Measurements from ENCODE around the gene PAIP2. TPM values are rescaled to one million over a fixed set of nuclear protein-coding genes. Genes with fewer than 3 reads are reported as not detected.
A peak's percentile ranks its signal among the peaks of the same experiment; 100 is the strongest.

The PAIP2 gene
- total and polyA plus RNA-seq, 4 donors = 55.6 to 83.1 (median 70.6) TPM

DNA sequence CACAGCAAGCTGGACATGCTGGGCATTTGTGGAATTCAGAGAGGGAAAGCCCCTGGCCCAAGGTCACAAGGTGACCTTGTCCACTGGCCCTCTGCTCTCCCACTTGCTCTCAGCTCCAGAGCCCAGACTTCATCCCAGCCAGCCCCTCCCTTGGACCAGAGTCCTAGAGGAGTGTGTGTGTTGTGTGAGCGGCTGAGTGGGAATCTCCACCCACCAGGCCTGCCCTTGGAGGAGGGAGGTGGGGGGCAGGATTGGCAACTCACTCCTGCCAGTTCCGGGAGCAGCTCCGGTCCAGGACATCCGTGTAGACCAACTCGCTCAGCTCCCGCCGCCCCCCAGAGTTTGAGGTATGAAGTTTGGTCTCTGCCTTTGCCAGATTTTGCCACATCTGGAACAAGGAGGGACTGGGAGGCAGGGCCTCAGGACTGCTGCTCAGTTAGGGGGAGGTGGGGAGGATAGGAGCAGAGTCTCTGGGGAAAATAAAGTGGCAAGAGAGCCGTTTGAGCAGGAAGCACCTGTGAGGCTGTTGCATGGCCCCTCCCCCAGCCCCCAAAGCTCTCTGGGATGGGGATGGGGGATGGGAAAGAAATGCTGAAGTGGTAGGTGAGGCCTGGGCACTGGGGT lies 46.7 kb downstream of the PAIP2 start:
- H3K9ac ChIP-seq (ENCODE audit: insufficient read depth in 1 of 2, low read length in 2 of 2) = no peak overlapping the region
- peaks cover 0 to 2% (median 0%) of the 10 kb centered on the region in 4 donors for H3K9me3 ChIP-seq (ENCODE audit: control insufficient read depth in 4 of 4, insufficient read depth in 3 of 4, low read length in 3 of 4)
- peaks cover 0 to 16% (median 5%) of the 10 kb centered on the region in 3 donors for H3K27me3 ChIP-seq (ENCODE audit: control insufficient read depth in 3 of 3, insufficient read depth in 3 of 3, low read length in 2 of 3)
- H3K36me3 ChIP-seq (ENCODE audit: control insufficient read depth in 4 of 4, insufficient read depth in 4 of 4, low read length in 4 of 4) = no peaks in the 10 kb centered on the region
- no peak overlapping the region for H3K4me3 ChIP-seq
- ATAC-seq (ENCODE audit: insufficient read depth, low FRiP score) (no peak), DNase-seq (peak; percentile 22 to 47 (median 40))
- H3K27ac ChIP-seq (ENCODE audit: low read depth in 1 of 2, low read length in 1 of 2) = no peak overlapping the region
- WGBS, 2 donors = 4 to 15% methylated on average over 8 of the region's 8 CpGs
- TF ChIP-seq, protein P1, sequence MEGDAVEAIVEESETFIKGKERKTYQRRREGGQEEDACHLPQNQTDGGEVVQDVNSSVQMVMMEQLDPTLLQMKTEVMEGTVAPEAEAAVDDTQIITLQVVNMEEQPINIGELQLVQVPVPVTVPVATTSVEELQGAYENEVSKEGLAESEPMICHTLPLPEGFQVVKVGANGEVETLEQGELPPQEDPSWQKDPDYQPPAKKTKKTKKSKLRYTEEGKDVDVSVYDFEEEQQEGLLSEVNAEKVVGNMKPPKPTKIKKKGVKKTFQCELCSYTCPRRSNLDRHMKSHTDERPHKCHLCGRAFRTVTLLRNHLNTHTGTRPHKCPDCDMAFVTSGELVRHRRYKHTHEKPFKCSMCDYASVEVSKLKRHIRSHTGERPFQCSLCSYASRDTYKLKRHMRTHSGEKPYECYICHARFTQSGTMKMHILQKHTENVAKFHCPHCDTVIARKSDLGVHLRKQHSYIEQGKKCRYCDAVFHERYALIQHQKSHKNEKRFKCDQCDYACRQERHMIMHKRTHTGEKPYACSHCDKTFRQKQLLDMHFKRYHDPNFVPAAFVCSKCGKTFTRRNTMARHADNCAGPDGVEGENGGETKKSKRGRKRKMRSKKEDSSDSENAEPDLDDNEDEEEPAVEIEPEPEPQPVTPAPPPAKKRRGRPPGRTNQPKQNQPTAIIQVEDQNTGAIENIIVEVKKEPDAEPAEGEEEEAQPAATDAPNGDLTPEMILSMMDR (IDR thresholded peaks at IDR 0.05; ENCODE audit: control extremely low read depth, extremely low read depth) = no peak
- peaks cover 0 to 18% (median 7%) of the 10 kb centered on the region in 5 donors for H3K4me1 ChIP-seq (ENCODE audit: control insufficient read depth in 5 of 5, insufficient read depth in 5 of 5, low read length in 5 of 5)

DNA sequence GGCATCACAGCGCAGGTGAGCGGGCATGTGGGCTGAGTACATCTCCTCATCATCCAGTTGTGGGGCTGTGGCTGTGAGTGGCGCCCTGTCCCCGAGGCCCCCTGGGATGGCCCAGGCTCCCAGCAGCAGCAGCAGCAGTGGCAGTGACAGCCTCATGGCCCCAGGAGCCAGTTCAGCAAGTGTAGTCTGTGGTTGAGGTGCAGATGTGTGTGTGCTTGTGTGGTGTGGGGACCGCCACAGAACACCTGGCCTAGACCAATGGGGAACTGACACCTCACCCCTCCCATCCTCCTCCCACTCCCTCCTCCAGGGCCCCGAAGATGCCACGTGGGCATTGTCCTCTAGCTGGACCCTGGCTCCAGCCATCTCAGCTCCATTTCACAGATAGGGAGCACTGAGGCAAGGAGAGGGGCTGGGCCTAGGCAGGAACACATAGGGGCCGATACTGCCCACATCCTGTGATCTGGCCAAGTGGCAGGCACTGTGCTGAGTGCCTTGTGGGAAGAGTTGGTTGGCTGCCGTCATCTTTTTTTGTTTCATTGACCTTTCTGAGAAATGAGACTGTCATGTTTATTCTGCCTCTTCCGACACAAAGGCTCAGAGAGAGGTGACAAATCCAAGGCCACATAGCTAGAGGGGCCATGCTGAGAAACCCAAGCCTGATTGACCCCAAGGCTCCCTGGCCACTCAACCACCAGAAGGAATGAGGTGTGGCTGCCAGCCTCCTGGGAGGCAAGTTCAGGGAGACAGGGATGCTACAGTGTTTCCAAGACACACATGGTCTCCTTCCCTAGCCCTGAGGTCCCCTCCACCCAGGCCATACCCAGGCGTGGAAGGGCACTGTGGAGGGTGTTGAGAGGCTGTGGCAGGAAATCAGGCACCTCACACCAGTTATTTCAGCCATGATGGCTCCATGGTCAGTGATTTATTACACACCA lies 48.3 kb downstream of the PAIP2 start, which contains the start of gene MZB1:
Gene MZB1 (minus strand): TSS at position 213 of the 938 bp plus-strand sequence. CDS start 57 bp downstream, at position 156.
- Histone ChIP-seq H3K36me3 (ENCODE audit: control insufficient read depth in 4 of 4, insufficient read depth in 4 of 4, low read length in 4 of 4) (no peaks in the 10 kb centered on the region), H3K27ac (ENCODE audit: low read depth in 1 of 2, low read length in 1 of 2) (peak within 1 kb of the TSS in 1 of 2 donors; percentile 21), H3K9me3 (ENCODE audit: control insufficient read depth in 4 of 4, insufficient read depth in 3 of 4, low read length in 3 of 4) (peaks cover 0 to 2% (median 0%) of the 10 kb centered on the region in 4 donors), H3K4me1 (ENCODE audit: control insufficient read depth in 5 of 5, insufficient read depth in 5 of 5, low read length in 5 of 5) (peaks cover 0 to 29% (median 7%) of the 10 kb centered on the region in 5 donors), H3K9ac (ENCODE audit: insufficient read depth in 1 of 2, low read length in 2 of 2) (no peak within 1 kb of the TSS), H3K4me3 (no peak within 1 kb of the TSS), H3K27me3 (ENCODE audit: control insufficient read depth in 3 of 3, insufficient read depth in 3 of 3, low read length in 2 of 3) (peaks cover 0 to 21% (median 11%) of the 10 kb centered on the region in 3 donors)
- WGBS, 2 donors = 56 to 71% methylated on average over 11 of the region's 11 CpGs
- no peak for DNase-seq
- TF ChIP-seq, protein P1 (IDR thresholded peaks at IDR 0.05; ENCODE audit: control extremely low read depth, extremely low read depth) = no peak
- no peak for ATAC-seq (ENCODE audit: insufficient read depth, low FRiP score)

DNA sequence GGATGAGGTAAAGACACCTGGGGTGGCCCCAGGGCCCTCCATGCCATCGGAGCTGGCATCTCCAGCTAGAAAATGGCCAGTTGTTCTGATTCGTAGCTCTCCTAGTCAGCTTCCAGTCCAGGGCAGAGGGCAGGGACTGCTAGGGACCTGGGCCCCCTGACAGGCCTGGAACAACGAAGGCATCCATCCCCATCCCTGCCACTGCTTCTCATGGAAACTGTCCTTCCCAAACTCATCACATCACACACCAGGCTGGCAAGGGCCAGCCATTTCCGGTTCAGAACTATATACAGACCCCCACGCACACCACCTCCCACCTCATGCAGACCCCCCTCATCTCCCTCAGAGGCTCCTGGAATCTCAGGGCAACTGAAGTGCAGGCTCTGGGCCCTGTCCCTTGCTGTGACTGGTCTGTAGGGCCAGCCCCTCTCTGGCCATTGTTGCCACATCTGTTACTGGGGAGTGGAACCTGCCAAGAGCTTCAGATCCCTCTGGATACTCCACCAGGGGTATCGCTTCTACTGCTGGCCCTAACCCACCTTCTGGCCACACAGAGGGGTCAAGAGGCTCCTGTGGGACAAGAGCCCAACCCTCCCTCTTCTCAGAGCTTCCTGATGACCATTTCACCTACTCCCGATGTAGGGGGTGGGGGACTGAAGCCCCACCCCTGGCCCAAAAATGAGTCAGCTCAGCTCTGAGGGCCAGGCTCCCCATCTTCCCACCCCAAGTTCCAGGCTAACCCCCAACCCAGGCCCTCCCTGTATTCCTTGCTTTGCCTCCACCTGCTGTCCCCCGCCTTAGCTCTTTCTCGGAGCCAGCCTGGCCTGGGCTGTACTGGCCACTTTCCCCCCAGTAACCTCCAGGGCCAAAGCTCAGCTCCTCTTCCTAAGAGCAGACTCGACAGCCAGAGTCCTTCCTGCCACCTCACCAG lies 49.2 kb downstream of the PAIP2 start:
- no peak for DNase-seq
- H3K4me3 ChIP-seq = no peak overlapping the region
- peaks cover 0 to 27% (median 17%) of the 10 kb centered on the region in 3 donors for H3K27me3 ChIP-seq (ENCODE audit: control insufficient read depth in 3 of 3, insufficient read depth in 3 of 3, low read length in 2 of 3)
- 79 to 80% methylated on average over 10 of the region's 10 CpGs for WGBS, 2 donors
- H3K4me1 ChIP-seq (ENCODE audit: control insufficient read depth in 5 of 5, insufficient read depth in 5 of 5, low read length in 5 of 5) = peaks cover 0 to 31% (median 7%) of the 10 kb centered on the region in 5 donors
- TF ChIP-seq, protein P1 (IDR thresholded peaks at IDR 0.05; ENCODE audit: control extremely low read depth, extremely low read depth) = no peak
- no peaks in the 10 kb centered on the region for H3K36me3 ChIP-seq (ENCODE audit: control insufficient read depth in 4 of 4, insufficient read depth in 4 of 4, low read length in 4 of 4)
- ATAC-seq (ENCODE audit: insufficient read depth, low FRiP score) = no peak
- H3K9ac ChIP-seq (ENCODE audit: insufficient read depth in 1 of 2, low read length in 2 of 2) = no peak overlapping the region
- H3K9me3 ChIP-seq (ENCODE audit: control insufficient read depth in 4 of 4, insufficient read depth in 3 of 4, low read length in 3 of 4) = peaks cover 0 to 2% (median 0%) of the 10 kb centered on the region in 4 donors
- peak overlapping the region; percentile 21 to 22 for H3K27ac ChIP-seq (ENCODE audit: low read depth in 1 of 2, low read length in 1 of 2)
